CD4-positive, alpha-beta T cell (primary cell): ENCODE measurements around the gene NEK7. TPM values are rescaled to one million over a fixed set of nuclear protein-coding genes. Genes with fewer than 3 reads are reported as not detected.

Source experiments
- ATAC-seq: fragments of 200-7000 bp; cut with Tn5 transposase; one replicate; pipeline ENCODE4 v1.10.0; 2022; ENCODE audit warnings: mild to moderate bottlenecking; ENCODE audit not compliant: poor library complexity
- CTCF ChIA-PET: fragments of 350-600 bp; sonication (Branson Sonifier 250); formaldehyde crosslinking; loops from one replicate; lab custom pipeline; 2021; ENCODE audit warnings: antibody characterized with exemption, inconsistent platforms; lab: Charles Lee
- POLR2A ChIA-PET: fragments of 350-600 bp; sonication (Branson Sonifier 250); formaldehyde crosslinking; loops from one replicate; lab custom pipeline; 2021; ENCODE audit warnings: antibody characterized with exemption, inconsistent platforms; lab: Charles Lee
- DNase-seq, 14 experiments: peaks; one replicate each; pipeline ENCODE4 v3.0.0-alpha.2; 2013 to 2020; ENCODE audit warnings: mixed read lengths in 2 of 14
- H3K27ac ChIP-seq, 2 donors: one replicate each; pipeline versions ENCODE4 v1.5.1 to v1.7.0; 2013; ENCODE audit warnings: low read length in 2 of 2, low read depth in 1 of 2, mild to moderate bottlenecking in 1 of 2
- H3K27me3 ChIP-seq, 2 experiments: 1 replicate in 1 of 2; 2 replicates in 1 of 2; pipeline versions ENCODE4 v1.6.1 to v1.7.0; 2013; ENCODE audit warnings: low read length in 2 of 2, control low read depth in 1 of 2, mild to moderate bottlenecking in 1 of 2, moderate library complexity in 1 of 2; ENCODE audit not compliant: insufficient read depth in 2 of 2, control insufficient read depth in 1 of 2
- H3K36me3 ChIP-seq: one replicate; pipeline ENCODE4 v1.6.1; 2013; ENCODE audit warnings: low read length, control low read depth; ENCODE audit not compliant: insufficient read depth
- H3K4me1 ChIP-seq: one replicate; pipeline ENCODE4 v1.6.1; 2013; ENCODE audit warnings: low read length, control low read depth; ENCODE audit not compliant: insufficient read depth
- H3K4me3 ChIP-seq: one replicate; pipeline ENCODE4 v1.5.1; 2013; ENCODE audit warnings: mild to moderate bottlenecking, low read length, moderate library complexity
- H3K9me3 ChIP-seq, 2 experiments: 1 replicate in 1 of 2; 2 replicates in 1 of 2; pipeline versions ENCODE4 v1.6.1 to v1.7.0; 2013; ENCODE audit warnings: low read length in 2 of 2, mild to moderate bottlenecking in 2 of 2, control low read depth in 1 of 2, moderate library complexity in 1 of 2; ENCODE audit not compliant: control insufficient read depth in 1 of 2, insufficient read depth in 1 of 2
- H3K27ac Mint-ChIP-seq: one replicate; pipeline ENCODE4 v1.8.0; 2020; ENCODE audit warnings: mixed read lengths
- H3K27me3 Mint-ChIP-seq: one replicate; pipeline ENCODE4 v1.8.0; 2021; ENCODE audit warnings: mixed read lengths
- H3K36me3 Mint-ChIP-seq: one replicate; pipeline ENCODE4 v1.8.0; 2021; ENCODE audit warnings: low read depth, mixed read lengths
- H3K4me1 Mint-ChIP-seq: one replicate; pipeline ENCODE4 v1.8.0; 2021; ENCODE audit warnings: low read depth, mixed read lengths
- H3K4me3 Mint-ChIP-seq: one replicate; pipeline ENCODE4 v1.8.0; 2020; ENCODE audit warnings: mild to moderate bottlenecking, mixed read lengths
- H3K9me3 Mint-ChIP-seq: one replicate; pipeline ENCODE4 v1.8.0; 2020; ENCODE audit warnings: mixed read lengths
- intact Hi-C, 2 experiments: fragments of 100-400 bp; cut with DNase I in 1 of 2; cut with micrococcal nuclease in 1 of 2; formaldehyde crosslinking; loops; one replicate each; pipeline versions ENCODE4 v1.15.1 to v1.9.0; 2023 to 2025; cut with DNase I, micrococcal nuclease
- total RNA-seq, 174 experiments: library from RNA in 2 of 174; stranded (reverse) in 2 of 174; gene quantifications; one replicate each; pipeline ENCODE4 v1.2.3 and lab custom pipeline; 2021 to 2026
- TF ChIP-seq, protein P1 (sequence below): fragments of 200-600 bp; IDR thresholded peaks from one replicate; pipeline ENCODE4 v1.8.0; 2022; ENCODE audit warnings: antibody characterized with exemption, mild to moderate bottlenecking

Gene NEK7
- total RNA-seq, 2 experiments from 2014 or later = 11.8 to 13.0 TPM

DNA sequence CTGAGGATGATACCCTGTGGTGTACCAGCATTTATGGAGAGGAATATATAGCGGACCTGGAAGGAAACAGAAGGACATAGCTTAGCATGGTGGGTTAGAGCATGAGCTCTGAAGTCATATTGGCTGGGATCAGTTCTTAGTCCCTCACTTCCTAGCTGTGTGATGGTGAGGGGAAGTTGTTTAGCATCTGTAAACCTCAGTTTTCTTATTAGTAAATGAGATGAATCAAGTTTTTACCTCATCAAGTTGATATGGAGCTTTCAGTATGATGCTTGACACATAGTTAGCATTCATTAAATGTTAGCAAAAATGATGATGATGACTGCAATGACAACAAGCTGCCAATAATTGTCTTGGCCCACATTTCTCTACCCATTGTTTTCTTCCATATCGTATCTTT lies 84.8 kb downstream of the NEK7 start:
- peaks cover 25% of the 10 kb centered on the region for H3K36me3 Mint-ChIP-seq
- Histone ChIP-seq H3K4me3 (no peak overlapping the region), H3K27ac (no peak overlapping the region), H3K36me3 (no peaks in the 10 kb centered on the region), H3K9me3 (no peaks in the 10 kb centered on the region), H3K4me1 (no peaks in the 10 kb centered on the region), H3K27me3 (no peaks in the 10 kb centered on the region)
- no peaks in the 10 kb centered on the region for H3K27me3 Mint-ChIP-seq
- H3K9me3 Mint-ChIP-seq = no peaks in the 10 kb centered on the region
- H3K4me3 Mint-ChIP-seq = no peak overlapping the region
- POLR2A ChIA-PET = interaction anchor here (0.8 kb wide), 1 partner anchor 12 kb away, joined by 3 read pairs; no protein-coding TSS in a partner anchor
- no peak overlapping the region for H3K27ac Mint-ChIP-seq
- peaks cover 39% of the 10 kb centered on the region for H3K4me1 Mint-ChIP-seq
- ATAC-seq (no peak), DNase-seq (no peak)
- intact Hi-C loops = no loop called here
- CTCF ChIA-PET = no interaction called here
- TF ChIP-seq, protein P1, sequence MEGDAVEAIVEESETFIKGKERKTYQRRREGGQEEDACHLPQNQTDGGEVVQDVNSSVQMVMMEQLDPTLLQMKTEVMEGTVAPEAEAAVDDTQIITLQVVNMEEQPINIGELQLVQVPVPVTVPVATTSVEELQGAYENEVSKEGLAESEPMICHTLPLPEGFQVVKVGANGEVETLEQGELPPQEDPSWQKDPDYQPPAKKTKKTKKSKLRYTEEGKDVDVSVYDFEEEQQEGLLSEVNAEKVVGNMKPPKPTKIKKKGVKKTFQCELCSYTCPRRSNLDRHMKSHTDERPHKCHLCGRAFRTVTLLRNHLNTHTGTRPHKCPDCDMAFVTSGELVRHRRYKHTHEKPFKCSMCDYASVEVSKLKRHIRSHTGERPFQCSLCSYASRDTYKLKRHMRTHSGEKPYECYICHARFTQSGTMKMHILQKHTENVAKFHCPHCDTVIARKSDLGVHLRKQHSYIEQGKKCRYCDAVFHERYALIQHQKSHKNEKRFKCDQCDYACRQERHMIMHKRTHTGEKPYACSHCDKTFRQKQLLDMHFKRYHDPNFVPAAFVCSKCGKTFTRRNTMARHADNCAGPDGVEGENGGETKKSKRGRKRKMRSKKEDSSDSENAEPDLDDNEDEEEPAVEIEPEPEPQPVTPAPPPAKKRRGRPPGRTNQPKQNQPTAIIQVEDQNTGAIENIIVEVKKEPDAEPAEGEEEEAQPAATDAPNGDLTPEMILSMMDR = no peak

DNA sequence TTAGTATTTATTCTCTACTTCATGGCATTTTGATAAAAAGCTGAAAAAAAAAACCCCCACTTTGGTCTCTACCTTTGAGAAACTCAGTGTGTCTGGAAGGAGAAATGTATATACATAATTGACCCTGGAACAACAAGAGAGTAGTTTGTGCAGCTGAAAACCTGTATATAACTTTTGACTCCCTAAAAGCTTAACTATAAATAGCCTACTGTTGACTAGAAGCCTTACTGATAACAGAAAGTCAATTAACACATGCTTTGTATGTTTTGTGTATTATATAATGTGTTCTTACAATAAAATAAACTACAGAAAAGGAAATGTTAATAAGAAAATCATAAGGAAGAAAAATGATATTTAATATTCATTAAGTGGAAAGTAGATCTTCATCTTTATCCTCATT lies 88.0 kb downstream of the NEK7 start:
- Mint-ChIP-seq H3K36me3 (peaks cover 37% of the 10 kb centered on the region), H3K9me3 (peaks cover 2% of the 10 kb centered on the region), H3K27me3 (no peaks in the 10 kb centered on the region), H3K4me1 (peaks cover 50% of the 10 kb centered on the region), H3K4me3 (no peak overlapping the region), H3K27ac (no peak overlapping the region)
- H3K27ac ChIP-seq = no peak overlapping the region
- H3K27me3 ChIP-seq = no peaks in the 10 kb centered on the region
- H3K9me3 ChIP-seq = no peaks in the 10 kb centered on the region
- POLR2A ChIA-PET = no interaction called here
- intact Hi-C loops = no loop called here
- no peak overlapping the region for H3K4me3 ChIP-seq
- ATAC-seq (no peak), DNase-seq (no peak)
- TF ChIP-seq, protein P1 = no peak
- no peaks in the 10 kb centered on the region for H3K36me3 ChIP-seq
- H3K4me1 ChIP-seq = no peaks in the 10 kb centered on the region
- CTCF ChIA-PET = no interaction called here

DNA sequence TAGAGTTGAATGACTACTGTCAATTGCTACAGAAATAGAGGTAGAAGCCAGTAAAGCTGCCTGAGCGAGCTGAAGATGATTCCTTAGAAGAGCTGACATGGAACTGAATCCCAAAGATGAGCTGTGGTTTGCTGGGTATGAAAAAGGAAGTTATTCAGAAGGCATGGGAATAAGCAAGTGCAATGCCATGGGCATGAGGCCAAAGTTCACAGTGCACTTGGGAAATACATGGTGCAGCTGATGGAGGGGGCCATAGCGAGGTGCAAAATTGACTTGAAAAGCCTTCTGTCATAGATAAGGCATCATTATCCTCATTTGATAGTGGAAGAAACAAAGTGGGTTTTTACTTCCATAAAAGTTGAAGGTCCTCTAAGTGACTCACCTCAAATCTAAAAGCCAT lies 88.6 kb downstream of the NEK7 start:
- Histone ChIP-seq H3K9me3 (no peaks in the 10 kb centered on the region), H3K36me3 (no peaks in the 10 kb centered on the region), H3K27me3 (no peaks in the 10 kb centered on the region), H3K4me1 (no peaks in the 10 kb centered on the region), H3K27ac (no peak overlapping the region), H3K4me3 (no peak overlapping the region)
- intact Hi-C loops = no loop called here
- Mint-ChIP-seq H3K9me3 (peaks cover 2% of the 10 kb centered on the region), H3K4me3 (no peak overlapping the region), H3K36me3 (peaks cover 37% of the 10 kb centered on the region), H3K27me3 (no peaks in the 10 kb centered on the region), H3K27ac (no peak overlapping the region), H3K4me1 (peaks cover 45% of the 10 kb centered on the region)
- ATAC-seq (no peak), DNase-seq (no peak)
- TF ChIP-seq, protein P1 = no peak
- ChIA-PET CTCF (no interaction called here), POLR2A (no interaction called here)
